OCI-LY3 (cell line): Measurements from ENCODE around the gene TRH.

Source experiments
- H2AFZ ChIP-seq: fragments of 200-600, 300-600 bp; shearing (Covaris generic); 2 replicates; pipeline ENCODE4 v1.6.0; 2014; ENCODE audit warnings: antibody characterized with exemption, low read depth, low read length
- H3K27ac ChIP-seq: fragments of 200-600, 300-600 bp; sonication (generic); 2 replicates; pipeline ENCODE4 v1.5.1; 2014; ENCODE audit warnings: mild to moderate bottlenecking, low read length, moderate library complexity, mixed read lengths
- H3K27me3 ChIP-seq: fragments of 200-600, 300-600 bp; sonication (generic); 2 replicates; pipeline ENCODE4 v1.6.1; 2014; ENCODE audit warnings: low read depth, low read length, mixed read lengths
- H3K36me3 ChIP-seq: fragments of 200-600, 300-600 bp; sonication (generic); replicated peaks from 2 replicates; pipeline ENCODE3; 2014; ENCODE audit warnings: low read depth, low read length, mixed read lengths
- H3K4me1 ChIP-seq: fragments of 300-600, 200-600 bp; sonication (generic); 2 replicates; pipeline ENCODE4 v1.6.1; 2014; ENCODE audit warnings: low read length, mixed read lengths
- H3K4me2 ChIP-seq: fragments of 200-600, 300-600 bp; sonication (generic); 2 replicates; pipeline ENCODE4 v1.6.1; 2014; ENCODE audit warnings: low read length, mixed read lengths
- H3K4me3 ChIP-seq: fragments of 300-600, 200-600 bp; sonication (generic); 2 replicates; pipeline ENCODE4 v1.5.1; 2014; ENCODE audit warnings: antibody characterized with exemption, mild to moderate bottlenecking, low read length, moderate library complexity
- H3K79me2 ChIP-seq: fragments of 300-600, 200-600 bp; shearing (Covaris generic); 2 replicates; pipeline ENCODE4 v1.6.1; 2014; ENCODE audit warnings: mild to moderate bottlenecking, low read length, mixed read lengths
- H3K9ac ChIP-seq: fragments of 300-600, 200-600 bp; shearing (Covaris generic); 2 replicates; pipeline ENCODE4 v1.6.0; 2014; ENCODE audit warnings: mild to moderate bottlenecking, low read length, moderate library complexity
- H3K9me3 ChIP-seq: fragments of 200-600, 300-600 bp; shearing (Covaris generic); 2 replicates; pipeline ENCODE4 v1.6.1; 2014; ENCODE audit warnings: low read length, mixed read lengths; ENCODE audit not compliant: insufficient read depth
- H4K20me1 ChIP-seq: fragments of 200-600, 300-600 bp; sonication (generic); 2 replicates; pipeline ENCODE4 v1.6.1; 2016; ENCODE audit warnings: low read length, mixed read lengths; ENCODE audit not compliant: insufficient read depth
- EZH2phosphoT487 ChIP-seq: fragments of 200-600 bp; shearing (Covaris generic); IDR thresholded peaks from 2 replicates; pipeline ENCODE4 v1.6.1; 2018; ENCODE audit warnings: antibody characterized with exemption, mixed run types, low read depth
- TF ChIP-seq, protein P1 (sequence below): fragments of 200-600, 300-600 bp; sonication (generic); IDR thresholded peaks from 2 replicates; pipeline ENCODE4 v1.5.1; 2014; ENCODE audit warnings: antibody characterized with exemption, low read length, low read depth

Gene TRH, protein sequence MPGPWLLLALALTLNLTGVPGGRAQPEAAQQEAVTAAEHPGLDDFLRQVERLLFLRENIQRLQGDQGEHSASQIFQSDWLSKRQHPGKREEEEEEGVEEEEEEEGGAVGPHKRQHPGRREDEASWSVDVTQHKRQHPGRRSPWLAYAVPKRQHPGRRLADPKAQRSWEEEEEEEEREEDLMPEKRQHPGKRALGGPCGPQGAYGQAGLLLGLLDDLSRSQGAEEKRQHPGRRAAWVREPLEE

DNA sequence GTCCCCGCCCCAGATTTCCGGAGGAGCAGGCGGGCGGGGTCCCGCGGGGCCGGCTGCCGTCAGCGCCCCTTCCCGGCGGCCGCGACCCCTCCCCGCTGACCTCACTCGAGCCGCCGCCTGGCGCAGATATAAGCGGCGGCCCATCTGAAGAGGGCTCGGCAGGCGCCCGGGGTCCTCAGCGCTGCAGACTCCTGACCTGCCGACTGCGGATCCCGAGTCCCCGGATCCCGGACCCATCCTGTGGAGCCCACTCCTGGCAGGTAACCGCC is at the start of gene TRH:
Gene TRH (plus strand): TSS at position 157 of the 269 bp plus-strand sequence. CDS start 1,097 bp downstream, outside the sequence.
- no peaks in the 10 kb centered on the region for H3K4me1 ChIP-seq
- H3K9me3 ChIP-seq: no peaks in the 10 kb centered on the region
- H3K36me3 ChIP-seq: no peaks in the 10 kb centered on the region
- H3K27ac ChIP-seq: no peak within 1 kb of the TSS
- peaks cover 6% of the 10 kb centered on the region; the same call in 1 of the 2 replicates for H3K27me3 ChIP-seq
- no peak within 1 kb of the TSS for H3K4me3 ChIP-seq
- no peak within 1 kb of the TSS for H3K4me2 ChIP-seq
- H3K79me2 ChIP-seq: no peaks in the 10 kb centered on the region
- no peak within 1 kb of the TSS for H3K9ac ChIP-seq
- no peak within 1 kb of the TSS for H2AFZ ChIP-seq
- no peaks in the 10 kb centered on the region for H4K20me1 ChIP-seq
- TF ChIP-seq EZH2phosphoT487: no peak
- TF ChIP-seq, protein P1, sequence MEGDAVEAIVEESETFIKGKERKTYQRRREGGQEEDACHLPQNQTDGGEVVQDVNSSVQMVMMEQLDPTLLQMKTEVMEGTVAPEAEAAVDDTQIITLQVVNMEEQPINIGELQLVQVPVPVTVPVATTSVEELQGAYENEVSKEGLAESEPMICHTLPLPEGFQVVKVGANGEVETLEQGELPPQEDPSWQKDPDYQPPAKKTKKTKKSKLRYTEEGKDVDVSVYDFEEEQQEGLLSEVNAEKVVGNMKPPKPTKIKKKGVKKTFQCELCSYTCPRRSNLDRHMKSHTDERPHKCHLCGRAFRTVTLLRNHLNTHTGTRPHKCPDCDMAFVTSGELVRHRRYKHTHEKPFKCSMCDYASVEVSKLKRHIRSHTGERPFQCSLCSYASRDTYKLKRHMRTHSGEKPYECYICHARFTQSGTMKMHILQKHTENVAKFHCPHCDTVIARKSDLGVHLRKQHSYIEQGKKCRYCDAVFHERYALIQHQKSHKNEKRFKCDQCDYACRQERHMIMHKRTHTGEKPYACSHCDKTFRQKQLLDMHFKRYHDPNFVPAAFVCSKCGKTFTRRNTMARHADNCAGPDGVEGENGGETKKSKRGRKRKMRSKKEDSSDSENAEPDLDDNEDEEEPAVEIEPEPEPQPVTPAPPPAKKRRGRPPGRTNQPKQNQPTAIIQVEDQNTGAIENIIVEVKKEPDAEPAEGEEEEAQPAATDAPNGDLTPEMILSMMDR: no peak

DNA sequence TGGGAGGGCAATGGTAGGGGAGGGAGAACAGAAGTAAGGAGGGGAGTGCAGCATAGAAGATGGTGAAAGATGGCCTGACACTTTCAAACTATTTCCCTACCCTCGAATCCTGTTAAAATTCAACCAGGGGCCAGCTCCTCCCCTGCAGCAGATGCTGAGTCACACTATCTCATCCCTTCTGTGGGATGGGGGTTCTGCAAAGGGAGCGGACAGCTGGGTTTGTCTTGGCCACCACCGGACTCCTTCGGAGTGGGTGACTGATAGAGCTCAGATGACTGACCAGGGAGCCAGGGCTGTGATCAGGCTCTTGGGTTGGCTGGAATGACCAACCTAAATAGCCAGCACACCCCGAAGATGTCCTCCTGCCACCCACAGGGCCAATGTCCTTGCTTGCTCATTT is 47.4 kb upstream of the TRH start:
- TF ChIP-seq, protein P1: no peak
- no peak for TF ChIP-seq EZH2phosphoT487
- Histone ChIP-seq H3K4me1 (no peaks in the 10 kb centered on the region), H3K4me3 (no peak overlapping the region), H3K79me2 (no peaks in the 10 kb centered on the region), H3K4me2 (no peak overlapping the region), H3K9me3 (peaks cover 4% of the 10 kb centered on the region; the same call in 1 of the 2 replicates), H3K27me3 (no peaks in the 10 kb centered on the region), H2AFZ (no peak overlapping the region), H3K27ac (no peak overlapping the region), H3K36me3 (no peaks in the 10 kb centered on the region), H4K20me1 (no peaks in the 10 kb centered on the region), H3K9ac (no peak overlapping the region)

DNA sequence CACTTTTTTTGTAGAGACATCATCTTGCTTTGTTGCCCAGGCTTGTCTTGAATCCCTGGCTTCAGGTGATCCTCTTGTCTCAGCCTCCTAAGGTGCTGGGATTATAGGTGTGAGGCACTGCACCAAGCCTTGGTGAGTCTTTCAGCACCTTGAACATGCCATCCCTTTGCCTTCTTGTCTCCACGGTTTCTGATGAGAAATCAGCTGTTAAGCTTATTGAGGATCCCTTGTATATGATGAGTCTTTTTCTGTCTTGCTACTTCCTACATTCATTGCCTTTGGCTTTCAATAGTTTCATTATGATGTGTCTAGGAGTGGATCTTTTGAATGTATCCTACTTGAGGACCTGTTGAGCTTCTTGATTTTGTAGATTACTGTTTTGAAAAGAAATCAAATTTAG is 45.1 kb upstream of the TRH start:
- H3K27ac ChIP-seq: no peak overlapping the region
- no peaks in the 10 kb centered on the region for H4K20me1 ChIP-seq
- H3K9ac ChIP-seq: no peak overlapping the region
- H3K4me1 ChIP-seq: peaks cover 5% of the 10 kb centered on the region
- no peaks in the 10 kb centered on the region for H3K27me3 ChIP-seq
- TF ChIP-seq EZH2phosphoT487: no peak
- TF ChIP-seq, protein P1: no peak
- no peaks in the 10 kb centered on the region for H3K36me3 ChIP-seq
- H3K9me3 ChIP-seq: peaks cover 4% of the 10 kb centered on the region; the same call in 1 of the 2 replicates
- no peak overlapping the region for H3K4me3 ChIP-seq
- no peak overlapping the region for H2AFZ ChIP-seq
- H3K4me2 ChIP-seq: no peak overlapping the region
- H3K79me2 ChIP-seq: no peaks in the 10 kb centered on the region

DNA sequence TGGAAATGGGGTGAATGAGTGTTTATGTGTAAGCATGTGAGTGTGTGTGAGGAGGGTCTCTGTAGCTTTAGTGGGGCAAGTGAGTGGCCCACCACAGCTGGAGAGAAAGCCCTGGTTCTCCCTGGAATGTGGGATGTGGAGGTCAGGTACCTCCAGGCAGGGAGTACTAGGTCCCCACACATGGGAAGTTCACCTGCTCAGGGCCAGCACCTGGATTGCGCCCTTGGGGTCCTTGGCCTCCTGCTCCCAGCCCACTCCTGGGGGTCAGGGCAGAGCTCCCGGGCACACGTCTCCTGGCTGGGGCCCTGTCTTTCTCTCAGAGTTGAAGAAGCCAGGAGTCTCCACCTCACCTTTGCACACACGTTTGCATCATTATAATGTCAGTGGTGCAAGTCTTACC is 41.0 kb upstream of the TRH start:
- H2AFZ ChIP-seq: no peak overlapping the region
- no peak overlapping the region for H3K27ac ChIP-seq
- H3K4me2 ChIP-seq: no peak overlapping the region
- peaks cover 5% of the 10 kb centered on the region for H3K4me1 ChIP-seq
- no peaks in the 10 kb centered on the region for H4K20me1 ChIP-seq
- H3K79me2 ChIP-seq: no peaks in the 10 kb centered on the region
- no peak overlapping the region for H3K4me3 ChIP-seq
- H3K9ac ChIP-seq: no peak overlapping the region
- H3K36me3 ChIP-seq: no peaks in the 10 kb centered on the region
- no peaks in the 10 kb centered on the region for H3K27me3 ChIP-seq
- H3K9me3 ChIP-seq: peaks cover 4% of the 10 kb centered on the region; the same call in 1 of the 2 replicates
- TF ChIP-seq EZH2phosphoT487: no peak
- TF ChIP-seq, protein P1: no peak
